Measurements from ENCODE around the gene PRKAA1. TPM values are rescaled to one million over a fixed set of nuclear protein-coding genes. Genes with fewer than 3 reads are reported as not detected.
"Not testable (repeated sequence)": the region's sequence is repeated elsewhere in the genome, so short reads cannot be mapped to it uniquely, and the experiment has no call there.

The PRKAA1 gene
- total and polyA plus RNA-seq, 4 donors, result 36.1 to 89.4 (median 61.8) TPM

DNA sequence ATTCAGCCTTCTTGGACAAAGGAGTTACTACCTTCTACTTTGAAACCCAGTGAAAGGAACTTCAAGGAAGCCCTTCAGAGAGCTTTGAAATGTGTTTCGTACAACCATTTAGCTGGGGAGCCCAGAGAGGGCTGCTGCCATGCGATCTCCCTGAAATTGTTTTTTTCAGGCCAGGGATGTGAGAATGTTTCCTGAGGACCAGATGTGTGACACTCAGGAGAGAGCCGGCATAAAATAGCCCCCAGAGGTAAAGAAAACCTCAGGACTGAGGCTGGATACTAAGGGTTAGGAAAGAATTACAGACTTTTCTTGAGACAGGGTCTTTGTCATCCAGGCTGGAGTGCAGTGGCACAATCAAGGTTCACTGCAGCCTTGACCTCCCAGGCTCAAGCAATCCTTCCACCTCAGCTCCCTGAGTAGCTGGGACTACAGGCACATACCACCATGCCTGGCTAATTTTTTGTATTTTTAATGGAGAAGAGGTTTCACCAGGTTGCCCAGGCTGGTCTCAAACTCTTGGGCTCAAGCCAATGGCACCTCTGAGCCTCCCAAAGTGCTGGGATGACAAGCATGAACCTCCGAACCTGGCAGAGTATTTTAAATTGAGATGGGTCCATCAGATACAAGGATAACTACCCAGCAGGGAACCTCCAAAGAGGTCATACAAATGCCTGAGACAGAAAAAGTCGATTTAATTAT is 28.5 kb upstream of the PRKAA1 start:
- Histone ChIP-seq H3K27ac (ENCODE audit: low read depth, low read length) (no peak overlapping the region), H3K4me3 (ENCODE audit: low read depth, low read length) (no peak overlapping the region), H3K27me3 (ENCODE audit: control insufficient read depth, insufficient read depth, low read length) (no peaks in the 10 kb centered on the region), H3K9me3 (ENCODE audit: control insufficient read depth, insufficient read depth, low read length) (no peaks in the 10 kb centered on the region), H3K4me1 (ENCODE audit: control insufficient read depth, insufficient read depth, low read length) (no peaks in the 10 kb centered on the region), H3K36me3 (ENCODE audit: control insufficient read depth, insufficient read depth, low read length) (peaks cover 34% of the 10 kb centered on the region)
- 89% methylated on average over 4 of the region's 5 CpGs for WGBS (ENCODE audit: insufficient coverage)
- DNase-seq (ENCODE audit: low read depth in 4 of 6, low spot score in 6 of 6), result no peak

GRCh38 chr5:40825461-40826043 is 27.4 kb upstream of the PRKAA1 start:
- not testable (repeated sequence) for H3K9me3 ChIP-seq (ENCODE audit: control insufficient read depth, insufficient read depth, low read length)

DNA sequence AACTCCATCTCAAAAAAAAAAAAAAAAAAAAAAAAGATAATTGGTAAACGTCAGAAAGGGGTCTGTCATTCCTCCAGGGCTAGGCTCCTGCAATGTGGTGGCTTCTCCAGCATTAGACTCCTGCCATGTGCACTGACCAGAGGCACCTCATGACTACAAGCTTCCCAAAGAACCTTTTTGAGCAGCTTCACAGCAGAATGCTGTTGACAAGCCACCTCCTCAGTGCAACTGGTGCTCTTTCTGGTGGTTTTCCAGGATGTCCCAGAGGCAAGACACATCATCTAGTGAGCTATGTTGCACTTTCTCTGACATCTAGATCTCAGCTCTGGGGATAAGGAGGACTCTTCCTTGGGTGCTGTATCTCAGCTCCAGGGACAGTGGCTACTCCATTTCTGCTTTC is 25.3 kb upstream of the PRKAA1 start:
- peaks cover 11% of the 10 kb centered on the region for H3K36me3 ChIP-seq (ENCODE audit: control insufficient read depth, insufficient read depth, low read length)
- H3K4me1 ChIP-seq (ENCODE audit: control insufficient read depth, insufficient read depth, low read length), result no peaks in the 10 kb centered on the region
- H3K27ac ChIP-seq (ENCODE audit: low read depth, low read length), result no peak overlapping the region
- no peak overlapping the region for H3K4me3 ChIP-seq (ENCODE audit: low read depth, low read length)
- WGBS (ENCODE audit: insufficient coverage), result 40% methylated on average over 1 of the region's 1 CpG
- no peak for DNase-seq (ENCODE audit: low read depth in 4 of 6, low spot score in 6 of 6)
- H3K9me3 ChIP-seq (ENCODE audit: control insufficient read depth, insufficient read depth, low read length), result no peaks in the 10 kb centered on the region
- H3K27me3 ChIP-seq (ENCODE audit: control insufficient read depth, insufficient read depth, low read length), result no peaks in the 10 kb centered on the region

More at GRCh38 chr5:40825461-40826043, 27.4 kb upstream of the PRKAA1 start:
- H3K4me1 ChIP-seq (ENCODE audit: control insufficient read depth, insufficient read depth, low read length); H3K27ac ChIP-seq (ENCODE audit: low read depth, low read length); DNase-seq (ENCODE audit: low read depth in 4 of 6, low spot score in 6 of 6); H3K4me3 ChIP-seq (ENCODE audit: low read depth, low read length); H3K27me3 ChIP-seq (ENCODE audit: control insufficient read depth, insufficient read depth, low read length): not testable (repeated sequence)
- peaks cover 27% of the 10 kb centered on the region for H3K36me3 ChIP-seq (ENCODE audit: control insufficient read depth, insufficient read depth, low read length)
- 95% methylated on average over 10 of the region's 11 CpGs for WGBS (ENCODE audit: insufficient coverage)

DNA sequence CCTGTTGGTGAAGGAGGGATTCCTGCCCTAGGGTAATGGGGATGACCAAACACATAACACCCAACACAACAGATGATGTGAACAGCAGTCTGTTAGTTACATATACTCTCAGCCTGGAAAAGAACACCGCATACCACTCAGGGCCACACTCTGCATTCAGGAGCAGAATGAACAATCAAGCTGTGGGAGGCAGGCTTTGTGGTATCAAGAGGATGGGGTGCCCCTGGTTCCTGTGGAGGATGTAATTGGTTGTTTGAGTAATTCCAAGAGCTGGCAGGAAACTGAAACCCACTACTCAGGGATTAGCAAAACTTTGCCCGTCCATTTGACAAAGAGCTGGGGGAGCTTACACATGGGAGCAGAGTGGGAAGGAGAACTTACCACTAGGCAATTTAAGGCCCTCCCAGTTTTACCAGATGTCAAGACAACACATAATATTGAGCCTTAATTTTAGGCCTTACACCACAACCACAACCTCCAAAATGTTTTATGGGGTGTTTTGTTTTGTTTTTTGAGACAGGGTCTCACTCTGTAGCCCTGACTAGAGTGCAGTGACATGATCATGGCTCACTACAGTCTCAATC is 15.6 kb upstream of the PRKAA1 start:
- no peak overlapping the region for H3K27ac ChIP-seq (ENCODE audit: low read depth, low read length)
- H3K4me3 ChIP-seq (ENCODE audit: low read depth, low read length), result no peak overlapping the region
- H3K27me3 ChIP-seq (ENCODE audit: control insufficient read depth, insufficient read depth, low read length), result no peaks in the 10 kb centered on the region
- H3K4me1 ChIP-seq (ENCODE audit: control insufficient read depth, insufficient read depth, low read length), result no peaks in the 10 kb centered on the region
- WGBS (ENCODE audit: insufficient coverage), result 80% methylated on average over 1 of the region's 2 CpGs
- no peak for DNase-seq (ENCODE audit: low read depth in 4 of 6, low spot score in 6 of 6)
- no peaks in the 10 kb centered on the region for H3K9me3 ChIP-seq (ENCODE audit: control insufficient read depth, insufficient read depth, low read length)
- no peaks in the 10 kb centered on the region for H3K36me3 ChIP-seq (ENCODE audit: control insufficient read depth, insufficient read depth, low read length)

GRCh38 chr5:40812125-40812524 is 14.0 kb upstream of the PRKAA1 start:
- Histone ChIP-seq H3K27me3 (ENCODE audit: control insufficient read depth, insufficient read depth, low read length) (no peaks in the 10 kb centered on the region), H3K27ac (ENCODE audit: low read depth, low read length) (no peak overlapping the region), H3K9me3 (ENCODE audit: control insufficient read depth, insufficient read depth, low read length) (no peaks in the 10 kb centered on the region), H3K4me3 (ENCODE audit: low read depth, low read length) (no peak overlapping the region), H3K36me3 (ENCODE audit: control insufficient read depth, insufficient read depth, low read length) (no peaks in the 10 kb centered on the region), H3K4me1 (ENCODE audit: control insufficient read depth, insufficient read depth, low read length) (no peaks in the 10 kb centered on the region)
- no CpG with 5 or more reads among the region's 1 CpG for WGBS (ENCODE audit: insufficient coverage)
- DNase-seq (ENCODE audit: low read depth in 4 of 6, low spot score in 6 of 6), result no peak

GRCh38 chr5:40801771-40802562 is 3.8 kb upstream of the PRKAA1 start:
- Histone ChIP-seq H3K9me3 (ENCODE audit: control insufficient read depth, insufficient read depth, low read length) (no peaks in the 10 kb centered on the region), H3K27me3 (ENCODE audit: control insufficient read depth, insufficient read depth, low read length) (no peaks in the 10 kb centered on the region), H3K36me3 (ENCODE audit: control insufficient read depth, insufficient read depth, low read length) (no peaks in the 10 kb centered on the region), H3K4me3 (ENCODE audit: low read depth, low read length) (no peak overlapping the region), H3K27ac (ENCODE audit: low read depth, low read length) (no peak overlapping the region), H3K4me1 (ENCODE audit: control insufficient read depth, insufficient read depth, low read length) (no peaks in the 10 kb centered on the region)
- 100% methylated on average over 1 of the region's 8 CpGs for WGBS (ENCODE audit: insufficient coverage)
- no peak for DNase-seq (ENCODE audit: low read depth in 4 of 6, low spot score in 6 of 6)

- no CpG with 5 or more reads among the region's 1 CpG for WGBS (ENCODE audit: insufficient coverage)
- DNase-seq (ENCODE audit: low read depth in 4 of 6, low spot score in 6 of 6), result no peak
- Histone ChIP-seq H3K27me3 (ENCODE audit: control insufficient read depth, insufficient read depth, low read length) (no peaks in the 10 kb centered on the region), H3K27ac (ENCODE audit: low read depth, low read length) (no peak overlapping the region), H3K4me3 (ENCODE audit: low read depth, low read length) (peak overlapping the region; percentile 92), H3K4me1 (ENCODE audit: control insufficient read depth, insufficient read depth, low read length) (peaks cover 4% of the 10 kb centered on the region), H3K9me3 (ENCODE audit: control insufficient read depth, insufficient read depth, low read length) (no peaks in the 10 kb centered on the region), H3K36me3 (ENCODE audit: control insufficient read depth, insufficient read depth, low read length) (no peaks in the 10 kb centered on the region)
Observed at GRCh38 chr5:40799258-40799657, 1.1 kb upstream of the PRKAA1 start.

- WGBS (ENCODE audit: insufficient coverage), result 0% methylated on average over 1 of the region's 7 CpGs
- DNase-seq (ENCODE audit: low read depth in 4 of 6, low spot score in 6 of 6), result peak in 1 of 6 donors; percentile 40
- H3K4me3 ChIP-seq (ENCODE audit: low read depth, low read length), result peak overlapping the region; percentile 92
Observed at GRCh38 chr5:40798801-40799210, 632 bp upstream of the PRKAA1 start.

DNA sequence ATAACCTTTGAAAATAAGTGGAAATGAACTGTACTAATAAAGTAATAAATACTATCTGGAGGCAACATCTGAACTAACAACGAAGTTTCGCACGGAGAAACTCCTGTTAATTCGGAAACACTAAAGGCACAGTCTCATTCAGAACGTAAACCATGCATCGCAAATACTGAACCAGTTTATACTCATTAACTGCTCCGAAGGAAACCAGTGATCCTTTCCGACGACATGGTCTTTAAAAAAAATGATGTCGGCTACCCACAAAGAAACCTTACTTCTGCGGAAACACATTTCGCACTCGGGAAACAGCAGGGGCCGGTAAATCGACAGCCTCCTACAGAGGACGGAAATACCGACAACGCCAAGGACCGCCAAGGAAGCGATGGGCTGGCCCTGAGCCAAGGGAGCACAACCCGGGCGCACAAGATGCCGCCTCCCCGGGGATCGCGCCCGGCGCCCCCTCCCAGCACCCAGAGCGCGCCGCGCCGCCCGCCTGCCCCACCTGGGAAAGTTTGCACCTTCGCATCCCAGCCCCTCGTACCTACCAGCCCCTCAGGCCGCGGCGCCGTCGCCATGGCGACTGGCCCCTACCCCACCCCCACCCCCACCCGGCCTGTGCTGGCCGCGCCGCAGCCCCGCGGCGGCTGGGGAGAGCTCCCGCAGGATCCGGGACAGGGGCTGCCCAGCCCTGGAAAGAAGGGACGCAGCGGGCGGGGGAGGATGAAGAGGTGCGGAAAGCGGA is 732 bp downstream of the PRKAA1 start:
- Histone ChIP-seq H3K27me3 (ENCODE audit: control insufficient read depth, insufficient read depth, low read length) (no peaks in the 10 kb centered on the region), H3K27ac (ENCODE audit: low read depth, low read length) (peak overlapping the region; percentile 93), H3K9me3 (ENCODE audit: control insufficient read depth, insufficient read depth, low read length) (no peaks in the 10 kb centered on the region), H3K4me3 (ENCODE audit: low read depth, low read length) (peak overlapping the region; percentile 83), H3K4me1 (ENCODE audit: control insufficient read depth, insufficient read depth, low read length) (peaks cover 4% of the 10 kb centered on the region), H3K36me3 (ENCODE audit: control insufficient read depth, insufficient read depth, low read length) (no peaks in the 10 kb centered on the region)
- WGBS (ENCODE audit: insufficient coverage), result 0% methylated on average over 49 of the region's 56 CpGs
- DNase-seq (ENCODE audit: low read depth in 4 of 6, low spot score in 6 of 6), result peak; percentile 33 to 84 (median 42)

More at GRCh38 chr5:40798801-40799210, 632 bp upstream of the PRKAA1 start:
- Histone ChIP-seq H3K4me1 (ENCODE audit: control insufficient read depth, insufficient read depth, low read length) (peaks cover 4% of the 10 kb centered on the region), H3K9me3 (ENCODE audit: control insufficient read depth, insufficient read depth, low read length) (no peaks in the 10 kb centered on the region), H3K27ac (ENCODE audit: low read depth, low read length) (peak overlapping the region; percentile 97), H3K27me3 (ENCODE audit: control insufficient read depth, insufficient read depth, low read length) (no peaks in the 10 kb centered on the region), H3K36me3 (ENCODE audit: control insufficient read depth, insufficient read depth, low read length) (no peaks in the 10 kb centered on the region)
